HepG2 (cell line): ENCODE results near the gene PTPRU. TPM values are rescaled to one million over a fixed set of nuclear protein-coding genes. Genes with fewer than 3 reads are reported as not detected.

ENCODE experiments used
- ARID5B ChIP-seq: IDR thresholded peaks from 2 replicates; pipeline ENCODE4 v1.4.0; 2020; ENCODE audit warnings: mild to moderate bottlenecking, missing genetic modification reagents
- BHLHE40 ChIP-seq: IDR thresholded peaks from 2 replicates; pipeline ENCODE4 v1.6.1; 2011; ENCODE audit warnings: low read length, improper control_type of control experiment
- FOXM1 ChIP-seq: sonication (generic); formaldehyde crosslinking; IDR thresholded peaks from 2 replicates; pipeline ENCODE4 v1.5.0; 2020; ENCODE audit warnings: missing genetic modification reagents
- GTF3A ChIP-seq: sonication (generic); formaldehyde crosslinking; conservative IDR thresholded peaks from 2 replicates; pipeline ENCODE4 v1.4.0; 2020; ENCODE audit warnings: mild to moderate bottlenecking, missing genetic modification reagents
- HCFC1 ChIP-seq: fragments of 150-350 bp; IDR thresholded peaks from 2 replicates; pipeline ENCODE4 v1.6.1; 2014; ENCODE audit warnings: low read depth, low read length
- KAT8 ChIP-seq: IDR thresholded peaks from 2 replicates; pipeline ENCODE4 v1.6.1; 2016; ENCODE audit warnings: missing genetic modification reagents, missing compliant biosample characterization
- KLF15 ChIP-seq: sonication (generic); formaldehyde crosslinking; IDR thresholded peaks from 2 replicates; pipeline ENCODE4 v1.8.1; 2023; ENCODE audit warnings: borderline replicate concordance, mild to moderate bottlenecking, inconsistent platforms, missing genetic modification reagents, mixed read lengths
- NCOA1 ChIP-seq: sonication (generic); formaldehyde crosslinking; IDR thresholded peaks from 2 replicates; pipeline ENCODE4 v1.9.0; 2021; ENCODE audit warnings: missing genetic modification reagents
- NCOA2 ChIP-seq: sonication (generic); formaldehyde crosslinking; IDR thresholded peaks from 2 replicates; pipeline ENCODE4 v1.8.0; 2022; ENCODE audit warnings: inconsistent platforms
- NFYC ChIP-seq: IDR thresholded peaks from 2 replicates; pipeline ENCODE4 v1.6.1; 2016; ENCODE audit warnings: missing genetic modification reagents, missing compliant biosample characterization
- RORA ChIP-seq: sonication (generic); formaldehyde crosslinking; IDR thresholded peaks from 2 replicates; pipeline ENCODE4 v1.5.0; 2020; ENCODE audit warnings: mild to moderate bottlenecking, missing genetic modification reagents, moderate library complexity
- RXRA ChIP-seq: sonication (generic); formaldehyde crosslinking; IDR thresholded peaks from 2 replicates; pipeline ENCODE4 v1.5.1; 2020; ENCODE audit warnings: missing genetic modification reagents
- STAT5B ChIP-seq: sonication (generic); formaldehyde crosslinking; IDR thresholded peaks from 2 replicates; pipeline ENCODE4 v1.4.0; 2020; ENCODE audit warnings: missing genetic modification reagents
- TEAD2 ChIP-seq: sonication (generic); formaldehyde crosslinking; IDR thresholded peaks from 2 replicates; pipeline ENCODE4 v1.9.0; 2021; ENCODE audit warnings: missing genetic modification reagents
- USF2 ChIP-seq, 2 experiments: sonication (generic) in 1 of 2; formaldehyde crosslinking in 1 of 2; IDR thresholded peaks; 2 replicates each; pipeline versions ENCODE4 v1.5.1 to v1.6.1; 2011 to 2020; ENCODE audit warnings: borderline replicate concordance in 1 of 2, low read depth in 1 of 2, low read length in 1 of 2, mild to moderate bottlenecking in 1 of 2, missing genetic modification reagents in 1 of 2, moderate library complexity in 1 of 2
- ZNF296 ChIP-seq: sonication (generic); formaldehyde crosslinking; conservative IDR thresholded peaks from 2 replicates; pipeline ENCODE4 v1.5.0; 2020; ENCODE audit warnings: mild to moderate bottlenecking, missing genetic modification reagents
- ZNF329 ChIP-seq: sonication (generic); formaldehyde crosslinking; IDR thresholded peaks from 2 replicates; pipeline ENCODE4 v1.9.0; 2021; ENCODE audit warnings: low read depth, mild to moderate bottlenecking, missing genetic modification reagents
- ZNF609 ChIP-seq: sonication (generic); formaldehyde crosslinking; IDR thresholded peaks from 2 replicates; pipeline ENCODE4 v1.4.0; 2020; ENCODE audit warnings: mild to moderate bottlenecking, missing genetic modification reagents, borderline replicate concordance
- polyA plus RNA-seq, 8 experiments: library from polyadenylated mRNA; depleted of rRNA in 3 of 8; stranded (reverse) in 7 of 8; unstranded in 1 of 8; fragments of >200 nt; fragmentation: Illumina TruSeq in 4 of 8; extraction: Trizol in 4 of 8; gene quantifications; 2 replicates each; pipeline versions ENCODE4 v1.2.1 to v1.2.3, GENCODE V29; 2011 to 2016; ENCODE audit warnings: low read depth in 4 of 8, missing spikeins in 1 of 8, mixed read lengths in 1 of 8; ENCODE audit not compliant: insufficient read depth in 1 of 8
- total RNA-seq, 5 experiments: library from RNA; depleted of rRNA; stranded (reverse); fragments of >200 nt; fragmentation: Illumina TruSeq; extraction: Trizol; gene quantifications; 2 replicates each; pipeline ENCODE4 v1.2.3, GENCODE V29; 2016; ENCODE audit warnings: low read depth in 1 of 5

The PTPRU gene
- total and polyA plus RNA-seq, 2 of the 13 experiments (the other 11 are each of a cell fraction or from before 2014, with no cell fraction given): 21.6 to 22.3 TPM

- no peak for TF ChIP-seq RORA (CRISPR knock-in tag)
- TF ChIP-seq ARID5B: 0 out of 2 replicates have a peak, but pooled peaks have one; percentile 21
- no peak for TF ChIP-seq GTF3A (CRISPR knock-in tag)
- TF ChIP-seq ZNF329: no peak
- no peak for TF ChIP-seq FOXM1
- TF ChIP-seq BHLHE40: no peak
- no peak for TF ChIP-seq STAT5B (CRISPR knock-in tag)
- no peak for TF ChIP-seq KAT8
- TF ChIP-seq ZNF296: no peak
- TF ChIP-seq KLF15 (CRISPR knock-in tag): no peak
- peak; percentile 46; the same call in 1 of the 2 replicates for TF ChIP-seq RXRA (CRISPR knock-in tag)
- peak; percentile 50; the same call in 1 of the 2 replicates for TF ChIP-seq NCOA2 (CRISPR knock-in tag)
- no peak for TF ChIP-seq ZNF609 (CRISPR knock-in tag)
- TF ChIP-seq NFYC (CRISPR knock-in tag): no peak
- no peak for TF ChIP-seq HCFC1
- no peak for TF ChIP-seq USF2 (IDR thresholded peaks at IDR 0.05; ENCODE audit: low read depth, low read length)
- TF ChIP-seq USF2 (CRISPR knock-in tag; IDR thresholded peaks at IDR 0.05; ENCODE audit: borderline replicate concordance): no peak
- no peak for TF ChIP-seq NCOA1
- no peak for TF ChIP-seq TEAD2 (CRISPR knock-in tag)
Measured at GRCh38 chr1:29239142-29239541, 2.8 kb downstream of the PTPRU start (continued).
